K562 (cell line): Measurements from ENCODE around the gene PCCA. TPM values are rescaled to one million over a fixed set of nuclear protein-coding genes. Genes with fewer than 3 reads are reported as not detected.

Experiments
- ATAC-seq: fragments of 200-7000 bp; cut with Tn5 transposase; 3 replicates; pipeline ENCODE4 v1.9.1; 2020; ENCODE audit warnings: moderate library complexity
- BruUV-seq: library from RNA; stranded (reverse); fragments of 400-500 nt; replicated peaks from 2 replicates; lab custom pipeline; 2021; lab: Mats Ljungman, UMichigan
- CTCF ChIA-PET: fragments of 300-600 bp; formaldehyde crosslinking; extraction: SDS; loops from one replicate; lab custom pipeline; 2021; ENCODE audit warnings: low intra/inter-chr PET ratio; lab: Yijun Ruan, JAX
- POLR2A ChIA-PET: fragments of 300-600, 350-650 bp; sonication (Branson Sonifier 250); formaldehyde crosslinking; extraction: SDS; loops from one replicate; lab custom pipeline; 2021; ENCODE audit warnings: antibody characterized with exemption, inconsistent platforms; lab: Yijun Ruan, JAX
- DNase-seq, 4 experiments: peaks; one replicate each; pipeline versions ENCODE4 v3.0.0 to v3.0.0-alpha.2; 2011 to 2018; ENCODE audit warnings: low spot score in 3 of 4, mixed read lengths in 3 of 4; ENCODE audit errors: extremely low read depth in 1 of 4
- FAIRE-seq: peaks from 2 replicates; lab custom pipeline; 2011; peaks lifted over from hg19 to GRCh38; lab: Jason Lieb, UNC
- H2AFZ ChIP-seq: 2 replicates; pipeline ENCODE4 v1.6.0; 2011; ENCODE audit warnings: low read depth, low read length, control low read depth, inconsistent platforms
- H3K27ac ChIP-seq: fragments of 200-600 bp; 3 replicates; pipeline ENCODE4 v1.8.0; 2011; ENCODE audit warnings: low read depth, mild to moderate bottlenecking, control low read depth, inconsistent platforms, low read length, moderate library complexity, mixed read lengths; ENCODE audit errors: extremely low read depth
- H3K27me3 ChIP-seq, 2 experiments: fragments of 300-600 bp in 1 of 2; 2 replicates in 1 of 2; 3 replicates in 1 of 2; pipeline versions ENCODE4 v1.6.0 to v1.8.0; 2011; ENCODE audit warnings: inconsistent platforms in 2 of 2, low read length in 2 of 2, mild to moderate bottlenecking in 1 of 2, mixed read lengths in 1 of 2, moderate library complexity in 1 of 2; ENCODE audit not compliant: control insufficient read depth in 2 of 2, insufficient read depth in 2 of 2
- H3K36me3 ChIP-seq: fragments of 300-600 bp; 3 replicates; pipeline ENCODE4 v1.8.0; 2011; ENCODE audit warnings: mild to moderate bottlenecking, low read length, inconsistent platforms; ENCODE audit not compliant: control insufficient read depth, insufficient read depth
- H3K4me1 ChIP-seq, 2 experiments: fragments of 200-600 bp in 1 of 2; replicated peaks in 1 of 2; 2 replicates in 1 of 2; 3 replicates in 1 of 2; pipeline versions ENCODE4 v1.5.1 to v1.8.0; 2011; ENCODE audit warnings: inconsistent platforms in 2 of 2, low read length in 2 of 2, mild to moderate bottlenecking in 1 of 2, mixed read lengths in 1 of 2, moderate library complexity in 1 of 2; ENCODE audit not compliant: control insufficient read depth in 2 of 2, insufficient read depth in 2 of 2
- H3K4me2 ChIP-seq: 2 replicates; pipeline ENCODE4 v1.6.1; 2011; ENCODE audit warnings: low read length, control low read depth, inconsistent platforms, mixed read lengths; ENCODE audit not compliant: insufficient read depth
- H3K4me3 ChIP-seq: fragments of 200-600 bp; sonication (generic), shearing (Covaris generic); 2 replicates; pipeline ENCODE4 v1.5.1; 2016; ENCODE audit warnings: control low read depth, inconsistent platforms
- H3K79me2 ChIP-seq: fragments of 200-600 bp; 3 replicates; pipeline ENCODE4 v1.8.0; 2011; ENCODE audit warnings: low read length, inconsistent platforms; ENCODE audit not compliant: control insufficient read depth, insufficient read depth
- H3K9ac ChIP-seq, 2 experiments: 2 replicates each; pipeline versions ENCODE4 v1.6.0 to v1.6.1; 2011; ENCODE audit warnings: low read depth in 2 of 2, low read length in 2 of 2, control low read depth in 1 of 2, inconsistent platforms in 1 of 2, mild to moderate bottlenecking in 1 of 2, mixed read lengths in 1 of 2; ENCODE audit not compliant: insufficient read depth in 1 of 2
- H3K9me1 ChIP-seq: one replicate; pipeline ENCODE4 v1.6.0; 2011; ENCODE audit warnings: inconsistent platforms, mild to moderate bottlenecking, low read length, moderate library complexity; ENCODE audit not compliant: control insufficient read depth, insufficient read depth
- H3K9me3 ChIP-seq: replicated peaks from 2 replicates; pipeline ENCODE4 v1.5.1; 2011; ENCODE audit warnings: low read depth, low read length, inconsistent platforms; ENCODE audit not compliant: control insufficient read depth, insufficient read depth
- H4K20me1 ChIP-seq: replicated peaks from 2 replicates; pipeline ENCODE4 v1.6.1; 2011; ENCODE audit warnings: low read length, inconsistent platforms, mixed read lengths; ENCODE audit not compliant: control insufficient read depth, insufficient read depth
- BCL6 ChIP-seq: fragments of 250-450 bp; sonication (Bioruptor Pico); IDR thresholded peaks from 2 replicates; pipeline ENCODE4 v1.4.0; 2020
- CUX1 ChIP-seq: fragments of 200-800 bp; sonication (Bioruptor generic); IDR thresholded peaks from 2 replicates; pipeline ENCODE4 v1.6.1; 2016; ENCODE audit warnings: missing genetic modification characterization, missing compliant biosample characterization
- DPF2 ChIP-seq: fragments of 450-650 bp; IDR thresholded peaks from 2 replicates; pipeline ENCODE4 v1.6.1; 2016
- FOXK2 ChIP-seq, 2 experiments: fragments of 450-650 bp; IDR thresholded peaks in 1 of 2; conservative IDR thresholded peaks in 1 of 2; 2 replicates each; pipeline ENCODE4 v1.6.1; 2016; ENCODE audit warnings: low read depth in 2 of 2, mild to moderate bottlenecking in 1 of 2
- GTF2E2 ChIP-seq: fragments of 200-800 bp; sonication (Bioruptor generic); IDR thresholded peaks from 2 replicates; pipeline ENCODE4 v1.6.1; 2016; ENCODE audit warnings: missing genetic modification characterization, missing compliant biosample characterization
- PATZ1 ChIP-seq: fragments of 250-450 bp; sonication (Bioruptor Pico); IDR thresholded peaks from 2 replicates; pipeline ENCODE4 v1.5.0; 2020; ENCODE audit warnings: mild to moderate bottlenecking, borderline replicate concordance
- POLR2B ChIP-seq: fragments of 450-650 bp; IDR thresholded peaks from 2 replicates; pipeline ENCODE4 v1.6.1; 2018; ENCODE audit warnings: low read depth; ENCODE audit not compliant: partially characterized antibody
- PYGO2 ChIP-seq: fragments of 450-650 bp; IDR thresholded peaks from 2 replicates; pipeline ENCODE4 v1.6.1; 2016; ENCODE audit warnings: mild to moderate bottlenecking, missing genetic modification characterization, moderate library complexity, missing compliant biosample characterization
- SRSF7 ChIP-seq: fragments of 200-400 bp; formaldehyde crosslinking; optimal IDR thresholded peaks from 2 replicates; pipeline ENCODE3; 2017; ENCODE audit warnings: mild to moderate bottlenecking, low read depth, low read length
- TEAD1 ChIP-seq, 2 experiments: fragments of 450-650 bp in 1 of 2; sonication (generic) in 1 of 2; formaldehyde crosslinking; IDR thresholded peaks; 2 replicates each; pipeline versions ENCODE4 v1.4.0 to v1.8.0; 2020 to 2022; ENCODE audit warnings: mild to moderate bottlenecking in 2 of 2, missing genetic modification reagents in 1 of 2
- ZNF121 ChIP-seq: sonication (generic); formaldehyde crosslinking; conservative IDR thresholded peaks from 2 replicates; pipeline ENCODE4 v1.8.0; 2022; ENCODE audit warnings: missing genetic modification reagents
- WGBS: fragments of 100-300 bp; shearing (Covaris generic); methylation state at CpG from one replicate; pipeline ENCODE4 v1.1.6; 2016; ENCODE audit warnings: low coverage, mixed read lengths; ENCODE audit not compliant: insufficient coverage; ENCODE audit errors: missing lambda C conversion rate; 5-methylcytosine and 5-hydroxymethylcytosine counted together
- in situ Hi-C: fragments of 300-500 bp; cut with MboI; formaldehyde crosslinking; loops from 4 replicates; pipeline ENCODE4 v1.15.0; 2018; ENCODE audit warnings: inconsistent platforms, mixed read lengths
- intact Hi-C: fragments of 100-400 bp; cut with micrococcal nuclease; formaldehyde crosslinking; loops from 2 replicates; pipeline ENCODE4 v1.14.2; 2022
- polyA plus RNA-seq, 8 experiments: library from polyadenylated mRNA; depleted of rRNA in 4 of 8; stranded (reverse) in 5 of 8; unstranded in 3 of 8; fragments of >200 nt; fragmentation: Nextera tagmentation in 2 of 8; fragmentation: Illumina TruSeq in 1 of 8; extraction: Ambion mirVana in 2 of 8; extraction: Trizol in 1 of 8; gene quantifications; 2 replicates each; pipeline versions ENCODE4 v1.2.1 to v1.2.3, GENCODE V29; 2011 to 2014; ENCODE audit warnings: inconsistent platforms in 1 of 8, missing spikeins in 1 of 8
- total RNA-seq, 7 experiments: library from RNA; depleted of rRNA in 6 of 7; stranded (reverse); fragments of >200 nt in 6 of 7; fragmentation: Illumina TruSeq in 2 of 7; extraction: Trizol in 2 of 7; gene quantifications; 2 replicates each; pipeline versions ENCODE4 v1.2.1 to v1.2.3, GENCODE V29; 2011 to 2021; ENCODE audit warnings: low replicate concordance in 1 of 7

The PCCA gene
- total and polyA plus RNA-seq, 9 of the 15 experiments (the other 6 are each of a cell fraction or from before 2014, with no cell fraction given), result 5.2 to 14.1 (median 9.7) TPM

GRCh38 chr13:100525453-100526317, 436.8 kb downstream of the PCCA start (continued):
- TF ChIP-seq BCL6 (CRISPR knock-in tag) (no peak), SRSF7 (no peak), DPF2 (no peak), ZNF121 (CRISPR knock-in tag) (no peak)

GRCh38 chr13:100526318-100527000, 437.6 kb downstream of the PCCA start:
- Histone ChIP-seq H3K4me1 (no peaks in the 10 kb centered on the region), H3K36me3 (no peaks in the 10 kb centered on the region), H3K4me2 (no peak overlapping the region), H3K4me3 (no peak overlapping the region), H3K9ac (no peak overlapping the region), H3K79me2 (no peaks in the 10 kb centered on the region), H3K9me3 (no peaks in the 10 kb centered on the region), H3K27me3 (no peaks in the 10 kb centered on the region), H3K9me1 (no peaks in the 10 kb centered on the region), H2AFZ (no peak overlapping the region), H3K27ac (no peak overlapping the region), H4K20me1 (no peaks in the 10 kb centered on the region)
- 91% methylated on average over 17 of the region's 27 CpGs for WGBS
- POLR2A ChIA-PET, result no interaction called here
- no TSS peak for BruUV-seq
- intact Hi-C loops, result no loop called here
- DNase-seq, result no peak
- in situ Hi-C loops, result loop anchor here (25.0 kb wide), 1 partner anchor 864 kb away; no protein-coding TSS in a partner anchor
- CTCF ChIA-PET, result no interaction called here
- no peak for FAIRE-seq
- no peak for ATAC-seq
- TF ChIP-seq CUX1 (CRISPR knock-in tag) (no peak), POLR2B (no peak), TEAD1 (CRISPR knock-in tag; IDR thresholded peaks at IDR 0.05) (no peak), PATZ1 (CRISPR knock-in tag) (no peak), FOXK2 (conservative IDR thresholded peaks at IDR 0.05 in 1 of 2, IDR thresholded peaks at IDR 0.05 in 1 of 2; ENCODE audit: low read depth in 2 of 2) (no peak), GTF2E2 (tag) (no peak), PYGO2 (tag) (no peak)
